Ovary (tissue), 3 donors: ENCODE results near the gene ATF7.

Source experiments
- CTCF ChIP-seq, 3 donors: fragments of 450-650 bp in 2 of 3; fragments of 200-600 bp in 1 of 3; IDR thresholded peaks; one replicate each; pipeline versions ENCODE4 v1.5.1 to v1.8.0; 2016 to 2022; ENCODE audit warnings: antibody characterized with exemption in 3 of 3, mild to moderate bottlenecking in 1 of 3
- POLR2A ChIP-seq: fragments of 450-650 bp; IDR thresholded peaks from one replicate; pipeline ENCODE4 v1.6.1; 2017; ENCODE audit warnings: antibody characterized with exemption, mild to moderate bottlenecking, moderate library complexity
- donor health status: DM: no; HTN: no; CAD: no.

- TF ChIP-seq CTCF (IDR thresholded peaks at IDR 0.05): no peak
- TF ChIP-seq POLR2A: no peak
These were observed 50.5 kb downstream of the ATF7 start for GRCh38 chr12:53575502-53576249.
